A549 (cell line): ENCODE results near the gene ARMH2. TPM values are rescaled to one million over a fixed set of nuclear protein-coding genes. Genes with fewer than 3 reads are reported as not detected.

Experiments used
- ATAC-seq, 2 experiments: fragments of 200-7000 bp in 1 of 2; fragments of >200 bp in 1 of 2; cut with Nextera tagmentation in 1 of 2; cut with Tn5 transposase in 1 of 2; 3 replicates each; pipeline versions ENCODE4 v1.8.0 to v1.9.1; 2018 to 2020; ENCODE audit warnings: mild to moderate bottlenecking in 1 of 2, moderate library complexity in 1 of 2
- CTCF ChIA-PET: fragments of 300-600 bp; sonication (Branson Sonifier 250); formaldehyde crosslinking; extraction: SDS; loops from one replicate; lab custom pipeline; 2021; ENCODE audit warnings: antibody characterized with exemption, inconsistent platforms; lab: Yijun Ruan, JAX
- POLR2A ChIA-PET: fragments of 350-600 bp; formaldehyde crosslinking; extraction: SDS; loops from one replicate; lab custom pipeline; 2021; ENCODE audit warnings: antibody characterized with exemption, inconsistent platforms; lab: Yijun Ruan, JAX
- DNase-seq, 2 experiments: peaks; one replicate each; pipeline versions ENCODE4 v3.0.0 to v3.0.0-alpha.2; 2011 to 2016; ENCODE audit warnings: low read depth in 1 of 2, low spot score in 1 of 2
- FAIRE-seq: peaks from 2 replicates; lab custom pipeline; 2011; peaks lifted over from hg19 to GRCh38; lab: Jason Lieb, UNC
- H3K27ac ChIP-seq, 2 experiments: fragments of >200 bp; sonication (Bioruptor Twin); formaldehyde crosslinking; 3 replicates each; pipeline ENCODE4 v1.5.1; 2016 to 2017
- H3K4me1 ChIP-seq: fragments of >200 bp; sonication (Bioruptor Twin); formaldehyde crosslinking; 3 replicates; pipeline ENCODE4 v1.6.1; 2016
- H3K4me2 ChIP-seq: fragments of >200 bp; sonication (Bioruptor Twin); formaldehyde crosslinking; 3 replicates; pipeline ENCODE4 v1.6.1; 2016
- H3K4me3 ChIP-seq: fragments of >200 bp; sonication (Bioruptor Twin); formaldehyde crosslinking; 3 replicates; pipeline ENCODE4 v1.5.1; 2016
- H3K9me3 ChIP-seq: fragments of >200 bp; sonication (Bioruptor Twin); formaldehyde crosslinking; 3 replicates; pipeline ENCODE4 v1.6.1; 2016
- BHLHE40 ChIP-seq: IDR thresholded peaks from 2 replicates; pipeline ENCODE4 v1.6.1; 2012; ENCODE audit warnings: low read depth, low read length, inconsistent platforms
- CBX8 ChIP-seq: fragments of 200-600 bp; sonication (generic); IDR thresholded peaks from 2 replicates; pipeline ENCODE4 v1.6.1; 2016
- CEBPB ChIP-seq, 2 experiments: fragments of >200 bp in 1 of 2; sonication (Bioruptor Twin) in 1 of 2; formaldehyde crosslinking in 1 of 2; IDR thresholded peaks; 2 replicates each; pipeline ENCODE4 v1.6.1; 2012 to 2016
- CHD2 ChIP-seq: fragments of 150-350 bp; IDR thresholded peaks from 2 replicates; pipeline ENCODE4 v1.6.1; 2014; ENCODE audit warnings: low read length; ENCODE audit not compliant: partially characterized antibody
- CHD4 ChIP-seq: fragments of 200-600 bp; sonication (generic); IDR thresholded peaks from 2 replicates; pipeline ENCODE4 v1.6.1; 2016; ENCODE audit warnings: antibody characterized with exemption, mild to moderate bottlenecking, borderline replicate concordance
- EHF ChIP-seq: fragments of 250-450 bp; sonication (Bioruptor Pico); IDR thresholded peaks from 2 replicates; pipeline ENCODE4 v1.5.0; 2020; ENCODE audit warnings: mild to moderate bottlenecking
- EP300 ChIP-seq, 2 experiments: fragments of >200 bp; sonication (Bioruptor Twin); formaldehyde crosslinking; IDR thresholded peaks; 2 replicates in 1 of 2; 3 replicates in 1 of 2; pipeline ENCODE4 v1.6.1; 2016 to 2017
- FOXS1 ChIP-seq: fragments of 250-450 bp; sonication (Bioruptor Pico); IDR thresholded peaks from 2 replicates; pipeline ENCODE4 v1.5.0; 2020; ENCODE audit warnings: mild to moderate bottlenecking, moderate library complexity
- HEYL ChIP-seq: fragments of 250-450 bp; sonication (Bioruptor Pico); IDR thresholded peaks from 2 replicates; pipeline ENCODE4 v1.8.0; 2021; ENCODE audit warnings: mild to moderate bottlenecking, moderate library complexity
- HOXA7 ChIP-seq: fragments of 250-450 bp; sonication (Bioruptor Pico); IDR thresholded peaks from 2 replicates; pipeline ENCODE4 v1.5.0; 2020; ENCODE audit warnings: mild to moderate bottlenecking, moderate library complexity
- HOXB13 ChIP-seq: fragments of 250-450 bp; sonication (Bioruptor Pico); IDR thresholded peaks from 2 replicates; pipeline ENCODE4 v1.5.0; 2020; ENCODE audit warnings: low read depth, mild to moderate bottlenecking, moderate library complexity
- JUNB ChIP-seq: fragments of >200 bp; sonication (Bioruptor Twin); formaldehyde crosslinking; IDR thresholded peaks from 2 replicates; pipeline ENCODE4 v1.6.1; 2016
- KDM5A ChIP-seq: fragments of 200-600 bp; sonication (generic); IDR thresholded peaks from 2 replicates; pipeline ENCODE4 v1.6.1; 2016; ENCODE audit warnings: antibody characterized with exemption, mild to moderate bottlenecking
- MAFK ChIP-seq: fragments of 450-650 bp; IDR thresholded peaks from 2 replicates; pipeline ENCODE4 v1.6.1; 2014; ENCODE audit not compliant: partially characterized antibody
- PHF8 ChIP-seq: fragments of 200-600 bp; sonication (generic); IDR thresholded peaks from 2 replicates; pipeline ENCODE4 v1.6.1; 2016; ENCODE audit warnings: low read depth, mild to moderate bottlenecking, antibody characterized with exemption, moderate library complexity, borderline replicate concordance
- POLR2A ChIP-seq: IDR thresholded peaks from 2 replicates; pipeline ENCODE4 v1.6.1; 2012; ENCODE audit warnings: mild to moderate bottlenecking, low read length
- POLR2AphosphoS2 ChIP-seq: conservative IDR thresholded peaks from 2 replicates; pipeline ENCODE4 v1.6.1; 2012; ENCODE audit warnings: low read length, improper control_type of control experiment, inconsistent platforms
- RFX5 ChIP-seq: fragments of 450-650 bp; IDR thresholded peaks from 2 replicates; pipeline ENCODE4 v1.7.1; 2014; ENCODE audit warnings: antibody characterized with exemption, mild to moderate bottlenecking, moderate library complexity
- SMC3 ChIP-seq: fragments of >200 bp; sonication (Bioruptor Twin); formaldehyde crosslinking; IDR thresholded peaks from 3 replicates; pipeline ENCODE4 v1.6.1; 2018; ENCODE audit warnings: inconsistent platforms
- SREBF2 ChIP-seq: fragments of 450-650 bp; IDR thresholded peaks from 2 replicates; pipeline ENCODE4 v1.6.1; 2014; ENCODE audit warnings: mild to moderate bottlenecking, moderate library complexity
- TFCP2L1 ChIP-seq: fragments of 250-450 bp; sonication (Bioruptor Pico); IDR thresholded peaks from 2 replicates; pipeline ENCODE4 v1.5.0; 2021; ENCODE audit warnings: mild to moderate bottlenecking
- ZNF302 ChIP-seq: fragments of 250-450 bp; sonication (Bioruptor Pico); IDR thresholded peaks from 2 replicates; pipeline ENCODE4 v1.9.0; 2021; ENCODE audit warnings: inconsistent platforms, mild to moderate bottlenecking, moderate library complexity
- ZSCAN20 ChIP-seq: fragments of 250-450 bp; sonication (Bioruptor Pico); IDR thresholded peaks from 2 replicates; pipeline ENCODE4 v1.8.0; 2022; ENCODE audit warnings: mild to moderate bottlenecking, moderate library complexity
- WGBS: methylation state at CpG from one replicate; pipeline ENCODE4 v1.1.6; 2017; ENCODE audit errors: missing lambda C conversion rate; 5-methylcytosine and 5-hydroxymethylcytosine counted together
- polyA plus RNA-seq, 4 experiments: library from polyadenylated mRNA; depleted of rRNA in 3 of 4; stranded (reverse); fragments of >200 nt; fragmentation: RNase III in 1 of 4; extraction: RNeasy Plus Mini Kit Qiagen cat#74134 plus additional on column Dnase treatment in 1 of 4; gene quantifications; 2 replicates in 3 of 4; 3 replicates in 1 of 4; pipeline ENCODE4 v1.2.3, GENCODE V29; 2011 to 2017
- TF ChIP-seq, protein P1 (sequence below): fragments of 250-450 bp; sonication (Bioruptor Pico); IDR thresholded peaks from 2 replicates; pipeline ENCODE4 v1.5.0; 2021; ENCODE audit warnings: mild to moderate bottlenecking, moderate library complexity, borderline replicate concordance
- TF ChIP-seq, protein P2 (sequence below): fragments of 450-650 bp; IDR thresholded peaks from 2 replicates; pipeline ENCODE4 v1.6.1; 2014; ENCODE audit warnings: antibody characterized with exemption
- TF ChIP-seq, protein P3 (sequence below): fragments of >200 bp; sonication (Bioruptor Twin); formaldehyde crosslinking; IDR thresholded peaks from 2 replicates; pipeline ENCODE4 v1.6.1; 2016

ARMH2 gene
- polyA plus RNA-seq, 2 of the 4 experiments (the other 2 are of a cell fraction): not detected

GRCh38 chr6:24838994-24839393 is 40.3 kb upstream of the ARMH2 start:
- 60% methylated on average over 5 of the region's 5 CpGs for WGBS
- Histone ChIP-seq H3K4me3 (no peak overlapping the region), H3K9me3 (no peaks in the 10 kb centered on the region), H3K27ac (no peak overlapping the region), H3K4me2 (no peak overlapping the region), H3K4me1 (no peaks in the 10 kb centered on the region)
- ChIA-PET POLR2A (no interaction called here), CTCF (interaction anchor here (0.8 to 0.9 kb wide), 2 partner anchors 9 to 47 kb away, joined by 3 read pairs; no protein-coding TSS in a partner anchor)
- ATAC-seq: no peak
- TF ChIP-seq CEBPB (IDR thresholded peaks at IDR 0.05): no peak
- no peak for TF ChIP-seq POLR2AphosphoS2
- no peak for TF ChIP-seq POLR2A
- TF ChIP-seq MAFK: peak; percentile 70
- no peak for DNase-seq
- FAIRE-seq: no peak

- H3K27ac ChIP-seq: no peak overlapping the region
- FAIRE-seq (no peak), ATAC-seq (no peak), DNase-seq (no peak)
- H3K4me2 ChIP-seq: no peak overlapping the region
- TF ChIP-seq JUNB (no peak), HOXA7 (CRISPR knock-in tag) (no peak), KDM5A (no peak)
- WGBS: 92% methylated on average over 3 of the region's 3 CpGs
- no peak overlapping the region for H3K4me3 ChIP-seq
- POLR2A ChIA-PET: no interaction called here
- no peaks in the 10 kb centered on the region for H3K9me3 ChIP-seq
- CTCF ChIA-PET: interaction anchor here (0.9 kb wide), 1 partner anchor 8 kb away, joined by 3 read pairs; no protein-coding TSS in a partner anchor
- no peaks in the 10 kb centered on the region for H3K4me1 ChIP-seq
Observed at GRCh38 chr6:24838081-24838480, 39.4 kb upstream of the ARMH2 start.

- CTCF ChIA-PET: no interaction called here
- 58% methylated on average over 2 of the region's 2 CpGs for WGBS
- ATAC-seq: no peak
Observed at GRCh38 chr6:24836109-24836508, 37.4 kb upstream of the ARMH2 start.

DNA sequence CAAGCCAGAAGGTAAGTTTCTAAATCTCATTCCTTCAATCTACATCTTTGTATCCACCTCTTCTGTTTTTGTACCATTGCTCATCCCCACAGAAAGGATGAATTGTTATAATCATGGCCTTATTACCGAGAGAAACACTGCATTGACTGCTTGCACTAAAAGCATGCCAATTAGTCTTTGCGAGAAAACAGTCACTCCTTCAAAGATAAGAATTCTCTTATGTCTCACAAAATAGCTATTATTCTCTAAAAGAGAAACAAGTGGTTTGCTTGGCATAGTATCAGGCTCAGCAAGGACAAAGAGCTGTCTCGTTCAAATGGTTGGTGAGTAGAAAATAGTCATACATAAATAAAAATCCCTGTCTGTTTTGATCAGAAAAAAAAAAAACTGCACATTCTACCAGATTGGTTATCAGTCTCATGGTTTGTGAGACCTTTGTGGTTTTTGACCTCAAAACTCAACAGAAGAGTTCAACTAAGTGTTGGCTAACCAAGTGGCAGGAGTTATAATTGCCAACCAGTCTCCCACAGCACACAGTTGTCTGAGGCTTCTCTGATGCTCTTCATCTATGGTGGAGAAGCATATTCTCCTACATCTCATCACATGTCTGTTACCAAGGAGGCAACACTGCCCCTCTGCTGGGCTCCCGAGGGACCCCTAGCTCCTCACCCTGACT is 35.1 kb upstream of the ARMH2 start:
- 53% methylated on average over 4 of the region's 4 CpGs for WGBS
- POLR2A ChIA-PET: no interaction called here
- DNase-seq: no peak
- no peak for FAIRE-seq
- ATAC-seq: no peak
- Histone ChIP-seq H3K4me1 (no peaks in the 10 kb centered on the region), H3K27ac (no peak overlapping the region)
- TF ChIP-seq CHD2: no peak
- TF ChIP-seq, all 56 proteins: peak for 0
- CTCF ChIA-PET: interaction anchor here (1.3 kb wide), 1 partner anchor 11 kb away, joined by 3 read pairs; no protein-coding TSS in a partner anchor
- H3K4me2 ChIP-seq: no peak overlapping the region
- H3K4me3 ChIP-seq: no peak overlapping the region
- no peaks in the 10 kb centered on the region for H3K9me3 ChIP-seq

More at GRCh38 chr6:24836109-24836508, 37.4 kb upstream of the ARMH2 start:
- FAIRE-seq (no peak), DNase-seq (no peak)
- H3K9me3 ChIP-seq: no peaks in the 10 kb centered on the region
- no peak overlapping the region for H3K4me2 ChIP-seq
- POLR2A ChIA-PET: no interaction called here
- H3K27ac ChIP-seq: no peak overlapping the region
- H3K4me3 ChIP-seq: no peak overlapping the region
- TF ChIP-seq HEYL (CRISPR knock-in tag) (no peak), RFX5 (no peak), EHF (no peak), CEBPB (IDR thresholded peaks at IDR 0.05) (no peak), MAFK (no peak), HOXB13 (CRISPR knock-in tag) (no peak)
- TF ChIP-seq, all 56 proteins: peak for 0
- H3K4me1 ChIP-seq: no peaks in the 10 kb centered on the region

- WGBS: 59% methylated on average over 1 of the region's 1 CpG
- POLR2A ChIA-PET: no interaction called here
- FAIRE-seq: no peak
Observed at GRCh38 chr6:24832794-24833193, 34.1 kb upstream of the ARMH2 start.

More at GRCh38 chr6:24832794-24833193, 34.1 kb upstream of the ARMH2 start:
- Histone ChIP-seq H3K4me2 (no peak overlapping the region), H3K9me3 (no peaks in the 10 kb centered on the region), H3K4me3 (no peak overlapping the region), H3K27ac (no peak overlapping the region), H3K4me1 (no peaks in the 10 kb centered on the region)
- CTCF ChIA-PET: interaction anchor here (1.3 kb wide), 1 partner anchor 12 kb away, joined by 3 read pairs; no protein-coding TSS in a partner anchor
- TF ChIP-seq TFCP2L1: no peak
- TF ChIP-seq BHLHE40: no peak
- TF ChIP-seq, protein P1, sequence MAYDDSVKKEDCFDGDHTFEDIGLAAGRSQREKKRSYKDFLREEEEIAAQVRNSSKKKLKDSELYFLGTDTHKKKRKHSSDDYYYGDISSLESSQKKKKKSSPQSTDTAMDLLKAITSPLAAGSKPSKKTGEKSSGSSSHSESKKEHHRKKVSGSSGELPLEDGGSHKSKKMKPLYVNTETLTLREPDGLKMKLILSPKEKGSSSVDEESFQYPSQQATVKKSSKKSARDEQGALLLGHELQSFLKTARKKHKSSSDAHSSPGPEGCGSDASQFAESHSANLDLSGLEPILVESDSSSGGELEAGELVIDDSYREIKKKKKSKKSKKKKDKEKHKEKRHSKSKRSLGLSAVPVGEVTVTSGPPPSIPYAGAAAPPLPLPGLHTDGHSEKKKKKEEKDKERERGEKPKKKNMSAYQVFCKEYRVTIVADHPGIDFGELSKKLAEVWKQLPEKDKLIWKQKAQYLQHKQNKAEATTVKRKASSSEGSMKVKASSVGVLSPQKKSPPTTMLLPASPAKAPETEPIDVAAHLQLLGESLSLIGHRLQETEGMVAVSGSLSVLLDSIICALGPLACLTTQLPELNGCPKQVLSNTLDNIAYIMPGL (CRISPR knock-in tag): no peak
- TF ChIP-seq SREBF2: no peak
- no peak for TF ChIP-seq MAFK
- TF ChIP-seq ZSCAN20: no peak
- TF ChIP-seq SMC3: no peak
- no peak for TF ChIP-seq PHF8
- TF ChIP-seq POLR2A: no peak
- no peak for TF ChIP-seq EP300 (IDR thresholded peaks at IDR 0.05)
- TF ChIP-seq HOXB13 (CRISPR knock-in tag): no peak
- no peak for TF ChIP-seq FOXS1 (CRISPR knock-in tag)
- TF ChIP-seq, protein P2, sequence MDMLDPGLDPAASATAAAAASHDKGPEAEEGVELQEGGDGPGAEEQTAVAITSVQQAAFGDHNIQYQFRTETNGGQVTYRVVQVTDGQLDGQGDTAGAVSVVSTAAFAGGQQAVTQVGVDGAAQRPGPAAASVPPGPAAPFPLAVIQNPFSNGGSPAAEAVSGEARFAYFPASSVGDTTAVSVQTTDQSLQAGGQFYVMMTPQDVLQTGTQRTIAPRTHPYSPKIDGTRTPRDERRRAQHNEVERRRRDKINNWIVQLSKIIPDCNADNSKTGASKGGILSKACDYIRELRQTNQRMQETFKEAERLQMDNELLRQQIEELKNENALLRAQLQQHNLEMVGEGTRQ: no peak
- TF ChIP-seq CEBPB (IDR thresholded peaks at IDR 0.05): no peak
- no peak for TF ChIP-seq HEYL (CRISPR knock-in tag)
- TF ChIP-seq, protein P3, sequence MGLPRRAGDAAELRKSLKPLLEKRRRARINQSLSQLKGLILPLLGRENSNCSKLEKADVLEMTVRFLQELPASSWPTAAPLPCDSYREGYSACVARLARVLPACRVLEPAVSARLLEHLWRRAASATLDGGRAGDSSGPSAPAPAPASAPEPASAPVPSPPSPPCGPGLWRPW: no peak
- no peak for TF ChIP-seq CBX8
- no peak for TF ChIP-seq CHD4
- TF ChIP-seq ZNF302 (CRISPR knock-in tag): no peak
- DNase-seq (no peak), ATAC-seq (no peak)
